ENCODE results near the gene MAGEF1. TPM values are rescaled to one million over a fixed set of nuclear protein-coding genes. Genes with fewer than 3 reads are reported as not detected.
A peak's percentile ranks its signal among the peaks of the same experiment; 100 is the strongest.

MAGEF1 gene
- total RNA-seq, 1 donor from 2014 or later, result 88.1 TPM

GRCh38 chr3:184713040-184713355 lies 1.1 kb upstream of the MAGEF1 start:
- H3K4me2 ChIP-seq, result peak overlapping the region; percentile 96
- H2AFZ ChIP-seq (replicated peaks), result no peak overlapping the region
- TF ChIP-seq EZH2phosphoT487 (IDR thresholded peaks at IDR 0.05) (no peak), CTCF (IDR thresholded peaks at IDR 0.05) (no peak), EZH2 (IDR thresholded peaks at IDR 0.05) (no peak)
- no peaks in the 10 kb centered on the region for H3K9me3 Mint-ChIP-seq
- H3K9me3 ChIP-seq (ENCODE audit: low read depth), result no peaks in the 10 kb centered on the region
- peak overlapping the region; percentile 16 for H3K27ac Mint-ChIP-seq
- H3K36me3 ChIP-seq, result no peaks in the 10 kb centered on the region
- H3K9ac ChIP-seq, result no peak overlapping the region
- H3F3A ChIP-seq (ENCODE audit: low read depth), result peaks cover 47% of the 10 kb centered on the region
- peak overlapping the region; percentile 99 for H3K4me3 Mint-ChIP-seq
- peaks cover 17% of the 10 kb centered on the region for H4K20me1 ChIP-seq (ENCODE audit: low read depth)
- no peak for DNase-seq (ENCODE audit: low spot score)
- H3K27me3 ChIP-seq, result no peaks in the 10 kb centered on the region
- H3K4me1 Mint-ChIP-seq, result peaks cover 53% of the 10 kb centered on the region
- H3K27me3 Mint-ChIP-seq (ENCODE audit: insufficient read depth, low read depth), result no peaks in the 10 kb centered on the region
- H3K4me3 ChIP-seq, result no peak overlapping the region
- no peak overlapping the region for H3K27ac ChIP-seq
- H3K79me2 ChIP-seq (ENCODE audit: low read depth), result peaks cover 33% of the 10 kb centered on the region
- peaks cover 23% of the 10 kb centered on the region for H3K36me3 Mint-ChIP-seq
- H3K4me1 ChIP-seq, result peaks cover 34% of the 10 kb centered on the region

- Mint-ChIP-seq H3K27ac (peak overlapping the region; percentile 79), H3K27me3 (ENCODE audit: insufficient read depth, low read depth) (no peaks in the 10 kb centered on the region), H3K4me1 (peaks cover 48% of the 10 kb centered on the region), H3K9me3 (no peaks in the 10 kb centered on the region), H3K4me3 (peak overlapping the region; percentile 99), H3K36me3 (peaks cover 25% of the 10 kb centered on the region)
- peak overlapping the region; percentile 96 for H3K4me2 ChIP-seq
- peaks cover 44% of the 10 kb centered on the region for H3F3A ChIP-seq (ENCODE audit: low read depth)
- no peak for DNase-seq (ENCODE audit: low spot score)
- peak overlapping the region; percentile 86 for H3K4me3 ChIP-seq
- H3K9me3 ChIP-seq (ENCODE audit: low read depth), result no peaks in the 10 kb centered on the region
- H3K4me1 ChIP-seq, result peaks cover 28% of the 10 kb centered on the region
- no peaks in the 10 kb centered on the region for H3K27me3 ChIP-seq
- H3K36me3 ChIP-seq, result no peaks in the 10 kb centered on the region
- peak overlapping the region; percentile 58 for H3K9ac ChIP-seq
- H4K20me1 ChIP-seq (ENCODE audit: low read depth), result peaks cover 17% of the 10 kb centered on the region
- peaks cover 37% of the 10 kb centered on the region for H3K79me2 ChIP-seq (ENCODE audit: low read depth)
- TF ChIP-seq EZH2phosphoT487 (IDR thresholded peaks at IDR 0.05) (no peak), EZH2 (IDR thresholded peaks at IDR 0.05) (no peak), CTCF (IDR thresholded peaks at IDR 0.05) (no peak)
- no peak overlapping the region for H3K27ac ChIP-seq
- peak overlapping the region; percentile 68 for H2AFZ ChIP-seq (replicated peaks)
These were observed 580 bp upstream of the MAGEF1 start for GRCh38 chr3:184712248-184713039.

GRCh38 chr3:184710870-184711492 lies 883 bp downstream of the MAGEF1 start:
- no peaks in the 10 kb centered on the region for H3K27me3 Mint-ChIP-seq (ENCODE audit: insufficient read depth, low read depth)
- TF ChIP-seq EZH2phosphoT487 (IDR thresholded peaks at IDR 0.05) (no peak), EZH2 (IDR thresholded peaks at IDR 0.05) (no peak), CTCF (IDR thresholded peaks at IDR 0.05) (no peak)
- Histone ChIP-seq H3K4me3 (peak overlapping the region; percentile 86), H3F3A (ENCODE audit: low read depth) (peaks cover 29% of the 10 kb centered on the region), H3K4me2 (peak overlapping the region; percentile 96), H3K79me2 (ENCODE audit: low read depth) (peaks cover 37% of the 10 kb centered on the region), H3K9me3 (ENCODE audit: low read depth) (no peaks in the 10 kb centered on the region), H3K4me1 (peaks cover 15% of the 10 kb centered on the region), H3K9ac (peak overlapping the region; percentile 87), H3K36me3 (no peaks in the 10 kb centered on the region), H2AFZ (replicated peaks) (no peak overlapping the region), H4K20me1 (ENCODE audit: low read depth) (peaks cover 17% of the 10 kb centered on the region), H3K27ac (peak overlapping the region; percentile 96), H3K27me3 (no peaks in the 10 kb centered on the region)
- peak overlapping the region; percentile 99 for H3K27ac Mint-ChIP-seq
- peaks cover 31% of the 10 kb centered on the region for H3K36me3 Mint-ChIP-seq
- H3K4me1 Mint-ChIP-seq, result peaks cover 34% of the 10 kb centered on the region
- peak overlapping the region; percentile 99 for H3K4me3 Mint-ChIP-seq
- no peaks in the 10 kb centered on the region for H3K9me3 Mint-ChIP-seq
- no peak for DNase-seq (ENCODE audit: low spot score)
